ENCODE measurements around the gene GHDC.
"Not testable (repeated sequence)": the region's sequence is repeated elsewhere in the genome, so short reads cannot be mapped to it uniquely, and the experiment has no call there.

GHDC gene

DNA sequence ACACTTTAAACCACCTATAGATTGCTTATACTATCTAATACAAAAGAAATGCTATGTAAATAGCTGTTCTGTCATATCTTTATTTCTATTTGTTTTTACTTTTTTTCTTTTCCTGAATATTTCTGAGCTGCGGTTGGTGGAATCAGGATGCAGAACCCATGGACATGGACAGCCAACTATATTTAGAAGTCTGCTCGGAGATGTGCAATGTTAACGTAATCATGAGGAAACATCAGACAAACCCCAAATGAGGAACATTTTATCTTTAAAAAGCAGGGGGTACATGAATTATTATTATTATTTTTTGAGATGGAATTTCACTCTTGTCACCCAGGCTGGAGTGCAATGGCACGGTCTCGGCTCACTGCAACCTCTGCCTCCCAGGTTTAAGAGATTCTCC, 31.4 kb upstream of the GHDC start:
- Histone ChIP-seq H2AK5ac (ENCODE audit: low read length) (no peak overlapping the region), H3K18ac (ENCODE audit: low read length) (no peak overlapping the region), H4K5ac (ENCODE audit: low read length) (no peak overlapping the region), H3K36me3 (ENCODE audit: control insufficient read depth, insufficient read depth, low read length) (peaks cover 2% of the 10 kb centered on the region), H3K4ac (ENCODE audit: low read depth, low read length) (no peak overlapping the region), H3K4me1 (ENCODE audit: control insufficient read depth, low read depth, low read length) (no peaks in the 10 kb centered on the region), H2BK5ac (ENCODE audit: low read length) (no peak overlapping the region), H3K27me3 (ENCODE audit: insufficient read depth, low read length, poor library complexity) (no peaks in the 10 kb centered on the region), H3K23ac (ENCODE audit: low read length) (no peak overlapping the region), H3K56ac (ENCODE audit: low read length) (no peak overlapping the region), H2BK15ac (replicated peaks; ENCODE audit: low read depth) (no peak overlapping the region), H3K27ac (ENCODE audit: low read depth, low read length) (no peak overlapping the region), H3K4me2 (ENCODE audit: low read length) (no peak overlapping the region), H3K79me2 (ENCODE audit: control insufficient read depth, insufficient read depth, low read length) (no peaks in the 10 kb centered on the region), H4K8ac (ENCODE audit: low read depth, low read length) (no peak overlapping the region), H3K9ac (ENCODE audit: low read length) (no peak overlapping the region), H3K4me3 (ENCODE audit: low read length) (no peak overlapping the region), H3K79me1 (ENCODE audit: low read length) (peaks cover 2% of the 10 kb centered on the region), H2BK120ac (ENCODE audit: low read depth, low read length) (no peak overlapping the region)
- no peak for DNase-seq
- WGBS (ENCODE audit: extremely low coverage, insufficient coverage, low lambda C conversion rate): no CpG with 5 or more reads among the region's 5 CpGs

DNA sequence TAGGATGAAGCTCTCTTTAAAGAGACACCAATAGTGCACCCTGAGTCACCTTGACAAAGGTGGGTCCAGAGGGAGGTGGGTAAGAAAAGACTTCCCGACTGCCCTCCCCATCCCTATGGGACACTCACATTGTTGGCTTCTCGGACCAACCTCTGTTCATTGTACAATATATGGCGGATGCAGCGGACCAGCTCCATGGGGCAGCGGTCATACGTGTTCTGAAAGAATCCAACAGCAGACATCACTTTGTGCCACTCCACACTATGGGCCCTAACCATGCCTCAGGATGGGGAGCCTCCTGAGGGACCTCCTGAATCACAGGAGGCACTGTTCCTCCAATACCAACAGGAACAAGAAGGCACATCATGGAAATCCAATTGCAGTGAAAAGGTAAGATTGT, 30.4 kb upstream of the GHDC start:
- Histone ChIP-seq H3K56ac (ENCODE audit: low read length) (no peak overlapping the region), H2BK15ac (replicated peaks; ENCODE audit: low read depth) (no peak overlapping the region), H4K8ac (ENCODE audit: low read depth, low read length) (no peak overlapping the region), H3K18ac (ENCODE audit: low read length) (no peak overlapping the region), H3K4me2 (ENCODE audit: low read length) (no peak overlapping the region), H3K4ac (ENCODE audit: low read depth, low read length) (no peak overlapping the region), H2BK5ac (ENCODE audit: low read length) (no peak overlapping the region), H4K5ac (ENCODE audit: low read length) (no peak overlapping the region), H3K9ac (ENCODE audit: low read length) (no peak overlapping the region), H2AK5ac (ENCODE audit: low read length) (no peak overlapping the region), H3K4me3 (ENCODE audit: low read length) (no peak overlapping the region), H3K36me3 (ENCODE audit: control insufficient read depth, insufficient read depth, low read length) (peaks cover 2% of the 10 kb centered on the region), H3K79me2 (ENCODE audit: control insufficient read depth, insufficient read depth, low read length) (no peaks in the 10 kb centered on the region), H3K79me1 (ENCODE audit: low read length) (no peaks in the 10 kb centered on the region), H3K27ac (ENCODE audit: low read depth, low read length) (no peak overlapping the region), H2BK120ac (ENCODE audit: low read depth, low read length) (no peak overlapping the region), H3K27me3 (ENCODE audit: insufficient read depth, low read length, poor library complexity) (no peaks in the 10 kb centered on the region), H3K4me1 (ENCODE audit: control insufficient read depth, low read depth, low read length) (no peaks in the 10 kb centered on the region), H3K23ac (ENCODE audit: low read length) (no peak overlapping the region)
- no peak for DNase-seq
- no CpG with 5 or more reads among the region's 6 CpGs for WGBS (ENCODE audit: extremely low coverage, insufficient coverage, low lambda C conversion rate)

DNA sequence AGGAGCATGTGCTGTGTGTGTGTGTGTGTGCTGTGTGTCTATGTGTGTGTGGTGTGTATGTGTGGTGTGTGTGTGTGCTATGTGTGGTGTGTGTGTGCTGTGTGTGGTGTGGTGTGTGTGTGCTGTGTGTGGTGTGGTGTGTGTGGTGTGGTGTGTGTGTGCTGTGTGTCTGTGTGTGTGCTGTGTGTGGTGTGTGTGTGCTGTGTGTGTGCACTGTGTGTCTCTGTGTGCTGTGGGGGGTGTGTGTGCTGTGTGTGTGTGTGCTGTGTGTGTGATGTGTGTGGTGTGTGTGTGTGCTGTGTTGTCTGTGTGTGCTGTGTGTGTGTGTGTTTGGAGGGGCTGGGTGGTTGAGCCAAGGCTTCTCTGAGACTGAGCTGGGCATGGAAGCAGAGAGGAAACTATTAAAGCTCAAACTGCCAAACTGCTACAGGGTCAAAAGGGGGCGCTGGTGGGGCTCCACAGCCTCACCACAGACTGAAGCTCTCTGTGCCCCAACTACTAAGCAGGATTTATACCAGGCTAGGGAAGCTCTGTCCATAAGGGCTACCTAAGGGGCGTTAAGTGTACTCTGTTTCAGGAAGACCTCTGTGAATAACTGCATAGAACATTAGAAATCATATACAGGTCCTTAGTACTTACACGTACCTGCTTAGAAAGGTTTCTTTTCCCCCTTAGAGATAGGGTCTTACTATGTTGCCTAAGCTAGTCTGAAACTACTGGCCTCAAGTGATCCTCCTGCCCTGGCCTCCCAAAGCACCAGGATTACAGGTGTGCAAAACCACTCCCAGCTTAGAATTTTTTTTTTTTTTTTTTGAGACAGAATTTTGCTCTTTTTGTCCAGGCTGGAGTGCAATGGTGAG, 27.8 kb upstream of the GHDC start:
- Histone ChIP-seq H3K4me3 (ENCODE audit: low read length) (no peak overlapping the region), H4K8ac (ENCODE audit: low read depth, low read length) (no peak overlapping the region), H3K36me3 (ENCODE audit: control insufficient read depth, insufficient read depth, low read length) (peaks cover 3% of the 10 kb centered on the region), H3K56ac (ENCODE audit: low read length) (no peak overlapping the region), H3K4me2 (ENCODE audit: low read length) (no peak overlapping the region), H3K79me1 (ENCODE audit: low read length) (no peaks in the 10 kb centered on the region), H3K79me2 (ENCODE audit: control insufficient read depth, insufficient read depth, low read length) (no peaks in the 10 kb centered on the region), H2BK5ac (ENCODE audit: low read length) (no peak overlapping the region), H3K27ac (ENCODE audit: low read depth, low read length) (no peak overlapping the region), H3K23ac (ENCODE audit: low read length) (no peak overlapping the region), H2BK120ac (ENCODE audit: low read depth, low read length) (no peak overlapping the region), H3K4me1 (ENCODE audit: control insufficient read depth, low read depth, low read length) (no peaks in the 10 kb centered on the region), H2AK5ac (ENCODE audit: low read length) (no peak overlapping the region), H3K18ac (ENCODE audit: low read length) (no peak overlapping the region), H2BK15ac (replicated peaks; ENCODE audit: low read depth) (no peak overlapping the region), H3K4ac (ENCODE audit: low read depth, low read length) (no peak overlapping the region), H4K5ac (ENCODE audit: low read length) (no peak overlapping the region), H3K9ac (ENCODE audit: low read length) (no peak overlapping the region), H3K27me3 (ENCODE audit: insufficient read depth, low read length, poor library complexity) (no peaks in the 10 kb centered on the region)
- no CpG with 5 or more reads among the region's 3 CpGs for WGBS (ENCODE audit: extremely low coverage, insufficient coverage, low lambda C conversion rate)
- DNase-seq: peak; percentile 73

DNA sequence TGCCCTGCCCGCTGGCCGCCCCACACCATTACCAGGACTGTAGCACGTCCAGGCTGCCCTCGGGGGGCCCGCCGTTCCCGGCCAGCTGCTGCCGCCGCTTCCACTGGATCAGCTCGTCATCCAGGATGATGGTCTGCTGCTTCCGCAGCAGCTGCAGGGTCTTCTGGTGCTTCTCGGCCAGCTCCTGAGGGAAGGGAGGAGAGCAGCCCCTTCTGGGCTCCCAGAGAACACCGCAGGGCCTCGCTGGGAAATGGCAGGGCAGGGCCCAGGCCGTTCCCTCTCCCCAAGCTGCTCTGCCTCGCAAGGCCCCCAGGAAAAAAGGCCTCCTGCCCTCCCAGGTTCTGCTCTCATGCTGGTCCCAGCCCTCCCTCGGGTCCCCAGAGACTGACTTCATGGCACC, 25.0 kb upstream of the GHDC start:
- H2BK120ac ChIP-seq (ENCODE audit: low read depth, low read length); H2BK5ac ChIP-seq (ENCODE audit: low read length); H3K9ac ChIP-seq (ENCODE audit: low read length); H2AK5ac ChIP-seq (ENCODE audit: low read length); H4K8ac ChIP-seq (ENCODE audit: low read depth, low read length); DNase-seq; H3K23ac ChIP-seq (ENCODE audit: low read length); H3K36me3 ChIP-seq (ENCODE audit: control insufficient read depth, insufficient read depth, low read length); H3K27me3 ChIP-seq (ENCODE audit: insufficient read depth, low read length, poor library complexity); H3K79me1 ChIP-seq (ENCODE audit: low read length); H3K56ac ChIP-seq (ENCODE audit: low read length); H4K5ac ChIP-seq (ENCODE audit: low read length); H3K79me2 ChIP-seq (ENCODE audit: control insufficient read depth, insufficient read depth, low read length); H3K4ac ChIP-seq (ENCODE audit: low read depth, low read length); H3K4me3 ChIP-seq (ENCODE audit: low read length); H3K27ac ChIP-seq (ENCODE audit: low read depth, low read length); H3K18ac ChIP-seq (ENCODE audit: low read length); H3K4me1 ChIP-seq (ENCODE audit: control insufficient read depth, low read depth, low read length); H3K4me2 ChIP-seq (ENCODE audit: low read length); H2BK15ac ChIP-seq (replicated peaks; ENCODE audit: low read depth): not testable (repeated sequence)
- no CpG with 5 or more reads among the region's 17 CpGs for WGBS (ENCODE audit: extremely low coverage, insufficient coverage, low lambda C conversion rate)

DNA sequence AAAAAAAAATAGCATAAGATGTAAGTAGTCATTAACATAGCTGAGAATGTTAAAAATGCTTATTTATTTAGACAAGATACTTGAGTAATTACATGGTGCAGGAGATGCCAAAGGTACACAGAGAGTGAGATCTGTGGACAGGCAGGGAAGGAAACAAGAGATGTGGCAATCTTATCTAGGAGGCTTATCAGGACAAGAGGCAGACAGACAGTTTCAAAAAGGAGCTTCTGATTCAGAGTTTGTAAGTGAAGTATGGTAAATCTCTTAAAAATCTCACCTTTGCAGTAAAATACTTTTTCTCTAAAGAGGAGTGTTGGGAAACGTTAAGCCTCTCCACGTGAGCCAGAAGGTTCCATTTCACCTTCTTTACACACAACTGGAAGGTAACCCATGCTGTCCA, 19.9 kb upstream of the GHDC start:
- H3K56ac ChIP-seq (ENCODE audit: low read length): no peak overlapping the region
- H3K36me3 ChIP-seq (ENCODE audit: control insufficient read depth, insufficient read depth, low read length): peaks cover 3% of the 10 kb centered on the region
- no CpG with 5 or more reads among the region's 2 CpGs for WGBS (ENCODE audit: extremely low coverage, insufficient coverage, low lambda C conversion rate)

DNA sequence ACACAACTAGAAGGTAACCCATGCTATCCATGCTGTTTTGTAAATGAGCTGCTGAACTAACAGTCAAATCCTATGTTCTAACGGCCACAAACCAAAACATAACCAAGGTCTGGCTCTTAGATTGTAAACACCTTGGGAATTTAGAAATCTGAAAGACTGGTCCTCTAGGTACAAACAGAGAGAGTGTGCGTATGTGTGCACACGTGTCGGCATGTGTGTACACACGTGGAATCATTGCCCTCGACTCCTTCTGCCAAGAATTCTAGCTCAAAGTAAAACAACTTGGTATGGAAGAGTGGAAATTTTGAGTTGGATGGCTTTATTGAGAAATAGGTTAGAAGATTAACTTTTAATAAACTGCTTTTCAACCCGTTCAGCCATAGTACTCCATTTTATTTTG, 18.1 kb upstream of the GHDC start:
- H3K79me1 ChIP-seq (ENCODE audit: low read length): no peaks in the 10 kb centered on the region
- H3K9ac ChIP-seq (ENCODE audit: low read length): no peak overlapping the region
- H3K4me3 ChIP-seq (ENCODE audit: low read length): no peak overlapping the region
- no peak overlapping the region for H3K18ac ChIP-seq (ENCODE audit: low read length)
- no peak overlapping the region for H3K4ac ChIP-seq (ENCODE audit: low read depth, low read length)
- no peaks in the 10 kb centered on the region for H3K79me2 ChIP-seq (ENCODE audit: control insufficient read depth, insufficient read depth, low read length)
- no peak overlapping the region for H3K23ac ChIP-seq (ENCODE audit: low read length)
- H2BK5ac ChIP-seq (ENCODE audit: low read length): no peak overlapping the region
- no peak overlapping the region for H2AK5ac ChIP-seq (ENCODE audit: low read length)
- no peak overlapping the region for H4K5ac ChIP-seq (ENCODE audit: low read length)
- no peak overlapping the region for H3K4me2 ChIP-seq (ENCODE audit: low read length)
- no peak overlapping the region for H3K27ac ChIP-seq (ENCODE audit: low read depth, low read length)
- peaks cover 3% of the 10 kb centered on the region for H3K36me3 ChIP-seq (ENCODE audit: control insufficient read depth, insufficient read depth, low read length)
- H3K27me3 ChIP-seq (ENCODE audit: insufficient read depth, low read length, poor library complexity): no peaks in the 10 kb centered on the region
- no CpG with 5 or more reads among the region's 7 CpGs for WGBS (ENCODE audit: extremely low coverage, insufficient coverage, low lambda C conversion rate)
- no peaks in the 10 kb centered on the region for H3K4me1 ChIP-seq (ENCODE audit: control insufficient read depth, low read depth, low read length)
- no peak for DNase-seq
- H3K56ac ChIP-seq (ENCODE audit: low read length): no peak overlapping the region
- H4K8ac ChIP-seq (ENCODE audit: low read depth, low read length): no peak overlapping the region
- no peak overlapping the region for H2BK120ac ChIP-seq (ENCODE audit: low read depth, low read length)
- no peak overlapping the region for H2BK15ac ChIP-seq (replicated peaks; ENCODE audit: low read depth)

More for the DNA sequence above, 19.9 kb upstream of the GHDC start:
- no peak for DNase-seq
- Histone ChIP-seq H3K18ac (ENCODE audit: low read length) (no peak overlapping the region), H3K27me3 (ENCODE audit: insufficient read depth, low read length, poor library complexity) (no peaks in the 10 kb centered on the region), H3K27ac (ENCODE audit: low read depth, low read length) (no peak overlapping the region), H2BK5ac (ENCODE audit: low read length) (no peak overlapping the region), H3K4ac (ENCODE audit: low read depth, low read length) (no peak overlapping the region), H3K4me3 (ENCODE audit: low read length) (no peak overlapping the region), H3K23ac (ENCODE audit: low read length) (no peak overlapping the region), H2AK5ac (ENCODE audit: low read length) (no peak overlapping the region), H4K8ac (ENCODE audit: low read depth, low read length) (no peak overlapping the region), H2BK120ac (ENCODE audit: low read depth, low read length) (no peak overlapping the region), H3K4me1 (ENCODE audit: control insufficient read depth, low read depth, low read length) (no peaks in the 10 kb centered on the region), H3K9ac (ENCODE audit: low read length) (no peak overlapping the region), H4K5ac (ENCODE audit: low read length) (no peak overlapping the region), H2BK15ac (replicated peaks; ENCODE audit: low read depth) (no peak overlapping the region), H3K79me1 (ENCODE audit: low read length) (no peaks in the 10 kb centered on the region), H3K79me2 (ENCODE audit: control insufficient read depth, insufficient read depth, low read length) (no peaks in the 10 kb centered on the region), H3K4me2 (ENCODE audit: low read length) (no peak overlapping the region)

Data from mesendoderm (in vitro differentiated cells).